H1 (cell line): ENCODE measurements around the gene DGKA. TPM values are rescaled to one million over a fixed set of nuclear protein-coding genes. Genes with fewer than 3 reads are reported as not detected.

Experiments
- CTCF ChIA-PET: fragments of 300-600 bp; sonication (Branson Sonifier 250); formaldehyde crosslinking; loops from one replicate; lab custom pipeline; 2021; ENCODE audit not compliant: partially characterized antibody; lab: Charles Lee
- POLR2A ChIA-PET: fragments of 300-600 bp; sonication (Branson Sonifier 250); formaldehyde crosslinking; loops from one replicate; lab custom pipeline; 2021; ENCODE audit warnings: inconsistent platforms; ENCODE audit not compliant: partially characterized antibody; lab: Charles Lee
- DNase-seq, 2 experiments: peaks; one replicate each; pipeline versions ENCODE4 v3.0.0 to v3.0.0-alpha.2; 2010 to 2022; ENCODE audit warnings: low spot score in 2 of 2, low read depth in 1 of 2, mixed read lengths in 1 of 2
- FAIRE-seq: peaks from 2 replicates; lab custom pipeline; 2011; peaks lifted over from hg19 to GRCh38; lab: Jason Lieb, UNC
- H2AFZ ChIP-seq: 2 replicates; pipeline ENCODE4 v1.8.1; 2012; ENCODE audit warnings: low read length, inconsistent platforms
- H2AK5ac ChIP-seq: 2 replicates; pipeline ENCODE4 v1.6.1; 2013; ENCODE audit warnings: low read depth, low read length
- H2BK120ac ChIP-seq: replicated peaks from 2 replicates; pipeline ENCODE3; 2013; ENCODE audit warnings: low read depth, low read length, inconsistent platforms
- H2BK12ac ChIP-seq: 2 replicates; pipeline ENCODE4 v1.6.1; 2013; ENCODE audit warnings: low read depth, low read length
- H2BK15ac ChIP-seq: 2 replicates; pipeline ENCODE4 v1.6.1; 2013; ENCODE audit warnings: low read length
- H2BK20ac ChIP-seq: 2 replicates; pipeline ENCODE4 v1.6.1; 2013; ENCODE audit warnings: low read length
- H2BK5ac ChIP-seq: 2 replicates; pipeline ENCODE4 v1.6.1; 2013; ENCODE audit warnings: low read depth, low read length
- H3K14ac ChIP-seq: 2 replicates; pipeline ENCODE4 v1.6.1; 2013; ENCODE audit warnings: inconsistent platforms; ENCODE audit not compliant: insufficient read length
- H3K18ac ChIP-seq: 2 replicates; pipeline ENCODE4 v1.6.1; 2013; ENCODE audit warnings: low read length; ENCODE audit errors: extremely low read depth
- H3K23ac ChIP-seq: 2 replicates; pipeline ENCODE4 v1.6.1; 2013; ENCODE audit warnings: inconsistent platforms; ENCODE audit not compliant: insufficient read length
- H3K23me2 ChIP-seq: 2 replicates; pipeline ENCODE4 v1.6.1; 2013; ENCODE audit warnings: low read depth, low read length
- H3K27ac ChIP-seq: 2 replicates; pipeline ENCODE4 v1.6.1; 2011; ENCODE audit warnings: low read depth, low read length, inconsistent platforms
- H3K27me3 ChIP-seq, 4 experiments: replicated peaks in 1 of 4; 1 replicate in 1 of 4; 2 replicates in 3 of 4; pipeline versions ENCODE4 v1.6.1 to v1.8.1; 2011 to 2013; ENCODE audit warnings: low read length in 3 of 4, mild to moderate bottlenecking in 3 of 4, inconsistent platforms in 2 of 4, mixed read lengths in 2 of 4, moderate library complexity in 1 of 4; ENCODE audit not compliant: control insufficient read depth in 3 of 4, insufficient read depth in 3 of 4; ENCODE audit errors: extremely low read depth in 1 of 4
- H3K36me3 ChIP-seq, 4 experiments: 2 replicates each; pipeline versions ENCODE4 v1.6.1 to v1.8.1; 2011 to 2013; ENCODE audit warnings: mild to moderate bottlenecking in 4 of 4, low read length in 3 of 4, moderate library complexity in 2 of 4, control low read depth in 1 of 4, inconsistent platforms in 1 of 4; ENCODE audit not compliant: insufficient read depth in 4 of 4, control insufficient read depth in 2 of 4
- H3K4ac ChIP-seq: replicated peaks from 2 replicates; pipeline ENCODE3; 2013; ENCODE audit warnings: low read length, low read depth, mixed read lengths, inconsistent platforms; ENCODE audit not compliant: insufficient read length
- H3K4me1 ChIP-seq, 4 experiments: replicated peaks in 1 of 4; 1 replicate in 1 of 4; 2 replicates in 3 of 4; pipeline versions ENCODE4 v1.6.1 to v1.8.1; 2011 to 2013; ENCODE audit warnings: low read length in 3 of 4, inconsistent platforms in 2 of 4, mixed read lengths in 1 of 4; ENCODE audit not compliant: insufficient read depth in 4 of 4, control insufficient read depth in 3 of 4
- H3K4me2 ChIP-seq, 2 experiments: 2 replicates each; pipeline versions ENCODE4 v1.6.1 to v1.8.1; 2011 to 2013; ENCODE audit warnings: low read depth in 2 of 2, low read length in 2 of 2, control low read depth in 1 of 2, inconsistent platforms in 1 of 2, mild to moderate bottlenecking in 1 of 2; ENCODE audit not compliant: insufficient read depth in 1 of 2
- H3K4me3 ChIP-seq, 4 experiments: fragments of 200-600, 300-600 bp in 1 of 4; sonication (generic), shearing (Covaris generic), sonication (Bioruptor Twin) in 1 of 4; 2 replicates each; pipeline versions ENCODE4 v1.5.1 to v1.8.1; 2011 to 2016; ENCODE audit warnings: low read length in 4 of 4, low read depth in 3 of 4, control low read depth in 2 of 4, inconsistent platforms in 2 of 4, mild to moderate bottlenecking in 2 of 4, mixed read lengths in 1 of 4, moderate library complexity in 1 of 4; ENCODE audit not compliant: insufficient read depth in 2 of 4; ENCODE audit errors: extremely low read depth in 1 of 4
- H3K56ac ChIP-seq: replicated peaks from 2 replicates; pipeline ENCODE3; 2013; ENCODE audit warnings: low read depth, mild to moderate bottlenecking, mixed read lengths, low read length, inconsistent platforms; ENCODE audit not compliant: insufficient read length
- H3K79me1 ChIP-seq: 2 replicates; pipeline ENCODE4 v1.6.1; 2013; ENCODE audit warnings: low read depth, low read length, control low read depth
- H3K79me2 ChIP-seq, 2 experiments: 2 replicates each; pipeline versions ENCODE4 v1.6.1 to v1.8.1; 2012 to 2013; ENCODE audit warnings: low read length in 2 of 2, mild to moderate bottlenecking in 2 of 2, inconsistent platforms in 1 of 2; ENCODE audit not compliant: insufficient read depth in 2 of 2, control insufficient read depth in 1 of 2
- H3K9ac ChIP-seq, 4 experiments: replicated peaks in 1 of 4; 1 replicate in 1 of 4; 2 replicates in 3 of 4; pipeline versions ENCODE4 v1.6.1 to v1.8.1; 2011 to 2013; ENCODE audit warnings: low read depth in 3 of 4, low read length in 3 of 4, control low read depth in 2 of 4, mild to moderate bottlenecking in 2 of 4, moderate library complexity in 2 of 4, inconsistent platforms in 1 of 4; ENCODE audit errors: extremely low read depth in 1 of 4
- H3K9me3 ChIP-seq, 2 experiments: 2 replicates each; pipeline versions ENCODE4 v1.6.1 to v1.8.1; 2012 to 2013; ENCODE audit warnings: mild to moderate bottlenecking in 2 of 2, moderate library complexity in 2 of 2, control low read depth in 1 of 2, inconsistent platforms in 1 of 2, low read depth in 1 of 2, low read length in 1 of 2, mixed read lengths in 1 of 2; ENCODE audit not compliant: insufficient read depth in 2 of 2
- H4K20me1 ChIP-seq, 2 experiments: replicated peaks in 1 of 2; 2 replicates each; pipeline versions ENCODE3 to v1.8.1; 2011 to 2013; ENCODE audit warnings: inconsistent platforms in 2 of 2, low read length in 2 of 2, mild to moderate bottlenecking in 1 of 2; ENCODE audit not compliant: insufficient read depth in 2 of 2, control insufficient read depth in 1 of 2
- H4K5ac ChIP-seq: 2 replicates; pipeline ENCODE4 v1.6.1; 2013; ENCODE audit warnings: low read length, low read depth, mixed read lengths, inconsistent platforms; ENCODE audit not compliant: insufficient read length
- H4K8ac ChIP-seq: 2 replicates; pipeline ENCODE4 v1.8.0; 2013; ENCODE audit warnings: mild to moderate bottlenecking, moderate library complexity, low read length, inconsistent platforms; ENCODE audit not compliant: insufficient read depth; ENCODE audit errors: extremely low read depth
- H4K91ac ChIP-seq: replicated peaks from 2 replicates; pipeline ENCODE3; 2013; ENCODE audit warnings: low read length, mixed read lengths, inconsistent platforms; ENCODE audit not compliant: insufficient read length
- CBX5 ChIP-seq: fragments of 300-800, 300-1000 bp; sonication (generic); IDR thresholded peaks from 2 replicates; pipeline ENCODE4 v1.7.1; 2016; ENCODE audit warnings: antibody characterized with exemption, low read length, low read depth
- EZH2 ChIP-seq: fragments of 200-600 bp; sonication (generic); IDR thresholded peaks from 2 replicates; pipeline ENCODE4 v1.7.1; 2012; ENCODE audit warnings: low read depth, mild to moderate bottlenecking, moderate library complexity, low read length, inconsistent platforms; ENCODE audit not compliant: severe bottlenecking
- TEAD4 ChIP-seq: IDR thresholded peaks from 2 replicates; pipeline ENCODE4 v1.6.1; 2012; ENCODE audit warnings: low read depth, low read length, inconsistent platforms, mixed read lengths
- WGBS, 2 experiments: shearing (Covaris generic) in 1 of 2; methylation state at CpG; one replicate each; pipeline versions ENCODE4 v1.1.6 to v1.1.7; 2013 to 2015; ENCODE audit warnings: low lambda C conversion rate in 2 of 2, mixed read lengths in 2 of 2, inconsistent platforms in 1 of 2, low coverage in 1 of 2, missing lambda C conversion rate in 1 of 2; ENCODE audit not compliant: insufficient replicate concordance in 2 of 2, insufficient coverage in 1 of 2, insufficient read length in 1 of 2; ENCODE audit errors: extremely low coverage in 1 of 2, missing lambda C conversion rate in 1 of 2; 5-methylcytosine and 5-hydroxymethylcytosine counted together
- polyA plus RNA-seq, 7 experiments: library from polyadenylated mRNA; depleted of rRNA in 3 of 7; stranded (reverse) in 5 of 7; unstranded in 2 of 7; fragments of >200 nt in 5 of 7; fragments of 200-250 nt in 2 of 7; gene quantifications; 1 replicate in 5 of 7; 2 replicates in 1 of 7; 4 replicates in 1 of 7; pipeline versions ENCODE4 v1.2.1 to v1.2.3, GENCODE V29; 2011 to 2013; ENCODE audit warnings: missing spikeins in 2 of 7, mixed read lengths in 2 of 7
- total RNA-seq: library from RNA; stranded (reverse); fragmentation: NEBNext Ultra II Directional; extraction: Animal tissue kit (Norgen Biotek cat#: 25700); gene quantifications from 2 replicates; pipeline ENCODE4 v1.2.1, GENCODE V29; 2021

Gene DGKA
- total and polyA plus RNA-seq, 2 of the 8 experiments (the other 6 are each of a cell fraction or from before 2014, with no cell fraction given) = 15.9 to 18.0 TPM

- no peak overlapping the region for H4K8ac ChIP-seq
- ChIA-PET POLR2A (interaction anchor here (2.0 kb wide), 1 partner anchor 18 kb away, joined by 5 read pairs; the partner anchor contains the start of gene PYM1), CTCF (interaction anchor here (2.2 kb wide), 1 partner anchor 21 kb away, joined by 5 read pairs; no protein-coding TSS in a partner anchor)
- H3K14ac ChIP-seq = no peak overlapping the region
- no peak overlapping the region for H4K5ac ChIP-seq
- no peak overlapping the region for H2BK5ac ChIP-seq
- WGBS, 2 experiments = 92% methylated on average over 2 of the region's 2 CpGs; no CpG with 5 or more reads in 1 of the 2 experiments
- FAIRE-seq (no peak), DNase-seq (no peak)
- H2BK15ac ChIP-seq = no peak overlapping the region
- no peak overlapping the region for H4K91ac ChIP-seq
- no peak overlapping the region for H2AK5ac ChIP-seq
- no peak overlapping the region for H2BK20ac ChIP-seq
- no peak overlapping the region for H3K18ac ChIP-seq
- peaks cover 0 to 14% (median 1%) of the 10 kb centered on the region in 4 experiments; a peak in 1 of 8 replicates for H3K36me3 ChIP-seq
- H3K4ac ChIP-seq = no peak overlapping the region
- H2BK12ac ChIP-seq = no peak overlapping the region
- H4K20me1 ChIP-seq = peaks cover 3 to 5% of the 10 kb centered on the region in 2 experiments
- no peak overlapping the region for H3K23ac ChIP-seq
- H3K79me2 ChIP-seq = peaks cover 0 to 19% of the 10 kb centered on the region in 2 experiments; a peak in 2 of 4 replicates
- no peaks in the 10 kb centered on the region; the same call in 1 of the 2 replicates for H3K79me1 ChIP-seq
- no peak overlapping the region for H3K4me3 ChIP-seq
- H2AFZ ChIP-seq = no peak overlapping the region
- no peak overlapping the region for H3K56ac ChIP-seq
- no peaks in the 10 kb centered on the region for H3K4me1 ChIP-seq
- H3K27ac ChIP-seq = no peak overlapping the region
- H3K4me2 ChIP-seq = no peak overlapping the region
- no peaks in the 10 kb centered on the region for H3K23me2 ChIP-seq
- H3K9me3 ChIP-seq = no peaks in the 10 kb centered on the region
- H2BK120ac ChIP-seq = no peak overlapping the region
- no peaks in the 10 kb centered on the region for H3K27me3 ChIP-seq
- no peak overlapping the region for H3K9ac ChIP-seq
- TF ChIP-seq EZH2 = no peak
- TF ChIP-seq CBX5 = no peak
- no peak for TF ChIP-seq TEAD4
Observed at GRCh38 chr12:55909513-55909884, 21.5 kb upstream of the DGKA start.
